GM23338 (cell line): Measurements from ENCODE around the gene CARMIL1. TPM values are rescaled to one million over a fixed set of nuclear protein-coding genes. Genes with fewer than 3 reads are reported as not detected.

Experiments
- ATAC-seq: fragments of 200-7000 bp; cut with Tn5 transposase; 3 replicates; pipeline ENCODE4 v1.9.1; 2020
- DNase-seq: peaks from one replicate; pipeline ENCODE4 v3.0.0-alpha.2; 2015; ENCODE audit warnings: low spot score
- H2AFZ ChIP-seq: fragments of 200-600 bp; sonication (generic); 2 replicates; pipeline ENCODE4 v1.8.0; 2016; ENCODE audit warnings: antibody characterized with exemption, mild to moderate bottlenecking, moderate library complexity
- H3F3A ChIP-seq: fragments of 200-600 bp; sonication (generic); replicated peaks from 2 replicates; pipeline ENCODE4 v1.8.0; 2017; ENCODE audit warnings: antibody characterized with exemption, mixed run types, low read depth
- H3K27ac ChIP-seq: fragments of 200-600 bp; sonication (generic); 2 replicates; pipeline ENCODE4 v1.6.1; 2016; ENCODE audit warnings: low read depth
- H3K27me3 ChIP-seq: fragments of 200-600 bp; sonication (generic); 2 replicates; pipeline ENCODE4 v1.8.0; 2016; ENCODE audit warnings: mild to moderate bottlenecking, mixed run types, moderate library complexity; ENCODE audit not compliant: insufficient read depth
- H3K36me3 ChIP-seq: fragments of 200-600 bp; sonication (generic); 2 replicates; pipeline ENCODE4 v1.8.0; 2016; ENCODE audit warnings: mild to moderate bottlenecking; ENCODE audit not compliant: insufficient read depth
- H3K4me1 ChIP-seq: fragments of 200-600 bp; sonication (generic); 2 replicates; pipeline ENCODE4 v1.8.0; 2016; ENCODE audit warnings: mild to moderate bottlenecking, moderate library complexity; ENCODE audit not compliant: insufficient read depth
- H3K4me2 ChIP-seq: fragments of 200-600 bp; sonication (generic); 2 replicates; pipeline ENCODE4 v1.7.1; 2017; ENCODE audit warnings: mixed run types
- H3K4me3 ChIP-seq: fragments of 200-600 bp; sonication (generic); 2 replicates; pipeline ENCODE4 v1.6.1; 2016; ENCODE audit warnings: mixed run types
- H3K79me2 ChIP-seq: fragments of 200-600 bp; sonication (generic); replicated peaks from 2 replicates; pipeline ENCODE4 v1.8.0; 2017; ENCODE audit warnings: mild to moderate bottlenecking; ENCODE audit not compliant: insufficient read depth
- H3K9me2 ChIP-seq: fragments of 200-600 bp; sonication (generic); 2 replicates; pipeline ENCODE4 v1.8.0; 2017; ENCODE audit not compliant: insufficient read depth
- H4K20me1 ChIP-seq: fragments of 200-600 bp; sonication (generic); replicated peaks from 2 replicates; pipeline ENCODE4 v1.8.0; 2017; ENCODE audit warnings: mild to moderate bottlenecking; ENCODE audit not compliant: insufficient read depth
- H3K27ac Mint-ChIP-seq: 2 replicates; pipeline ENCODE4 v1.8.0; 2020; ENCODE audit warnings: inconsistent platforms, mild to moderate bottlenecking, moderate library complexity, mixed read lengths
- H3K27me3 Mint-ChIP-seq: 3 replicates; pipeline ENCODE4 v1.8.0; 2022; ENCODE audit warnings: low read depth, mild to moderate bottlenecking, moderate library complexity, mixed read lengths, inconsistent platforms; ENCODE audit not compliant: insufficient read depth, poor library complexity
- H3K36me3 Mint-ChIP-seq: 3 replicates; pipeline ENCODE4 v1.8.0; 2021; ENCODE audit warnings: low read depth, mild to moderate bottlenecking, inconsistent platforms, moderate library complexity, mixed read lengths
- H3K4me1 Mint-ChIP-seq: 3 replicates; pipeline ENCODE4 v1.8.0; 2020; ENCODE audit warnings: mild to moderate bottlenecking, inconsistent platforms, mixed read lengths
- H3K4me3 Mint-ChIP-seq: 3 replicates; pipeline ENCODE4 v1.8.0; 2021; ENCODE audit warnings: moderate library complexity, mild to moderate bottlenecking, inconsistent platforms, mixed read lengths
- H3K9me3 Mint-ChIP-seq: 3 replicates; pipeline ENCODE4 v1.8.0; 2020; ENCODE audit warnings: moderate library complexity, mild to moderate bottlenecking, inconsistent platforms, mixed read lengths
- CREB1 ChIP-seq: fragments of 250-450 bp; sonication (Bioruptor Pico); IDR thresholded peaks from 2 replicates; pipeline ENCODE4 v1.5.0; 2020; ENCODE audit warnings: low read depth, mild to moderate bottlenecking, moderate library complexity
- CTCF ChIP-seq, 2 experiments: fragments of 200-600 bp in 1 of 2; sonication (generic) in 1 of 2; conservative IDR thresholded peaks; 2 replicates each; pipeline versions ENCODE4 v1.5.1 to v1.6.1; 2016 to 2017; ENCODE audit warnings: antibody characterized with exemption in 2 of 2, low read depth in 2 of 2, mild to moderate bottlenecking in 2 of 2, moderate library complexity in 1 of 2
- ETS1 ChIP-seq: IDR thresholded peaks from 2 replicates; pipeline ENCODE4 v1.6.1; 2016; ENCODE audit warnings: antibody characterized with exemption
- EZH2 ChIP-seq: fragments of 200-600 bp; sonication (generic); IDR thresholded peaks from one replicate; pipeline ENCODE4 v1.8.0; 2017; ENCODE audit warnings: antibody characterized with exemption, mild to moderate bottlenecking, low read depth; ENCODE audit not compliant: unreplicated experiment
- JUNB ChIP-seq: IDR thresholded peaks from one replicate; pipeline ENCODE4 v1.6.1; 2016; ENCODE audit warnings: antibody characterized with exemption; ENCODE audit not compliant: unreplicated experiment
- POLR2AphosphoS5 ChIP-seq: IDR thresholded peaks from 2 replicates; pipeline ENCODE4 v1.6.1; 2016; ENCODE audit warnings: antibody characterized with exemption, low read depth
- REST ChIP-seq: IDR thresholded peaks from one replicate; pipeline ENCODE4 v1.6.1; 2018; ENCODE audit warnings: antibody characterized with exemption; ENCODE audit not compliant: unreplicated experiment
- STAT1 ChIP-seq: IDR thresholded peaks from one replicate; pipeline ENCODE4 v1.6.1; 2016; ENCODE audit warnings: antibody characterized with exemption; ENCODE audit not compliant: unreplicated experiment
- ZNF114 ChIP-seq: fragments of 250-450 bp; sonication (Bioruptor Pico); IDR thresholded peaks from 2 replicates; pipeline ENCODE4 v1.5.0; 2020; ENCODE audit warnings: mild to moderate bottlenecking, moderate library complexity
- ZNF331 ChIP-seq: fragments of 250-450 bp; sonication (Bioruptor Pico); IDR thresholded peaks from 2 replicates; pipeline ENCODE4 v1.5.0; 2020; ENCODE audit warnings: low read depth, mild to moderate bottlenecking, moderate library complexity
- polyA plus RNA-seq: library from polyadenylated mRNA; unstranded; fragments of >200 nt; fragmentation: Nextera tagmentation; extraction: Ambion mirVana; gene quantifications from 2 replicates; pipeline ENCODE4 v1.2.1, GENCODE V29; 2016
- total RNA-seq: library from RNA; depleted of rRNA; stranded (reverse); fragments of >200 nt; shearing (Covaris generic); gene quantifications from 2 replicates; pipeline ENCODE4 v1.2.3, GENCODE V29; 2014

CARMIL1 gene
- total and polyA plus RNA-seq, 2 experiments from 2014 or later, result 43.2 to 66.9 TPM

- peaks cover 6% of the 10 kb centered on the region; the same call in 2 of the 3 replicates for H3K36me3 Mint-ChIP-seq
- H3K27me3 ChIP-seq, result no peaks in the 10 kb centered on the region
- no peaks in the 10 kb centered on the region for H4K20me1 ChIP-seq
- H3K4me1 ChIP-seq, result peaks cover 5% of the 10 kb centered on the region; the same call in 1 of the 2 replicates
- ATAC-seq (peak; percentile 100), DNase-seq (peak; percentile 95)
- H3K9me2 ChIP-seq, result no peaks in the 10 kb centered on the region
- H3K4me2 ChIP-seq, result no peak overlapping the region
- H3K27ac ChIP-seq, result no peak overlapping the region
- H3K9me3 Mint-ChIP-seq, result no peaks in the 10 kb centered on the region
- peaks cover 9% of the 10 kb centered on the region for H3K27me3 Mint-ChIP-seq
- H3K27ac Mint-ChIP-seq, result peak overlapping the region; percentile 43; the same call in 1 of the 2 replicates
- H2AFZ ChIP-seq, result no peak overlapping the region
- H3K4me3 Mint-ChIP-seq, result no peak overlapping the region
- H3K4me1 Mint-ChIP-seq, result peaks cover 12% of the 10 kb centered on the region; the same call in 2 of the 3 replicates
- TF ChIP-seq REST, result no peak
- no peak for TF ChIP-seq POLR2AphosphoS5
- peak; percentile 81 to 88 for TF ChIP-seq CTCF (conservative IDR thresholded peaks at IDR 0.05; ENCODE audit: low read depth in 2 of 2)
- H3F3A ChIP-seq, result no peaks in the 10 kb centered on the region
- no peak overlapping the region for H3K4me3 ChIP-seq
- no peaks in the 10 kb centered on the region for H3K79me2 ChIP-seq
- H3K36me3 ChIP-seq, result no peaks in the 10 kb centered on the region
Observed at GRCh38 chr6:25490018-25490801, 211.0 kb downstream of the CARMIL1 start.

GRCh38 chr6:25492951-25493350 is 213.8 kb downstream of the CARMIL1 start:
- ATAC-seq (no peak), DNase-seq (no peak)
- H3K79me2 ChIP-seq, result no peaks in the 10 kb centered on the region
- no peaks in the 10 kb centered on the region for H3K36me3 ChIP-seq
- no peaks in the 10 kb centered on the region for H3F3A ChIP-seq
- Mint-ChIP-seq H3K27ac (no peak overlapping the region), H3K4me1 (peaks cover 7% of the 10 kb centered on the region; the same call in 2 of the 3 replicates), H3K4me3 (no peak overlapping the region), H3K36me3 (peaks cover 6% of the 10 kb centered on the region; the same call in 2 of the 3 replicates), H3K9me3 (no peaks in the 10 kb centered on the region), H3K27me3 (peaks cover 9% of the 10 kb centered on the region)
- H3K4me2 ChIP-seq, result no peak overlapping the region
- no peak overlapping the region for H3K4me3 ChIP-seq
- no peaks in the 10 kb centered on the region for H3K9me2 ChIP-seq
- no peaks in the 10 kb centered on the region for H3K27me3 ChIP-seq
- no peak overlapping the region for H3K27ac ChIP-seq
- no peak overlapping the region for H2AFZ ChIP-seq
- peaks cover 5% of the 10 kb centered on the region for H4K20me1 ChIP-seq
- peaks cover 5% of the 10 kb centered on the region; the same call in 1 of the 2 replicates for H3K4me1 ChIP-seq
- TF ChIP-seq ETS1 (no peak), STAT1 (no peak), ZNF331 (CRISPR knock-in tag) (no peak), ZNF114 (CRISPR knock-in tag) (no peak), CREB1 (CRISPR knock-in tag) (no peak), REST (no peak), EZH2 (no peak), JUNB (no peak), POLR2AphosphoS5 (no peak)
